ENCODE results near the gene MAB21L1.

MAB21L1 gene

GRCh38 chr13:35475960-35476943, at the start of gene MAB21L1:
TSS of gene MAB21L1 (minus strand) at chr13:35476689. CDS start at chr13:35476138, 551 bp downstream.
- H3K27ac ChIP-seq: no peak within 1 kb of the TSS
- H3K9ac ChIP-seq: no peak within 1 kb of the TSS

GRCh38 chr13:35524171-35524570, 47.7 kb upstream of the MAB21L1 start:
- no peak for TF ChIP-seq CTCF (conservative IDR thresholded peaks at IDR 0.05; ENCODE audit: low read depth, low read length)

More at GRCh38 chr13:35475960-35476943, at the start of gene MAB21L1:
- no peak within 1 kb of the TSS for H3K4me2 ChIP-seq
- H3K4me1 ChIP-seq (ENCODE audit: low read depth, poor library complexity, severe bottlenecking): no peaks in the 10 kb centered on the region
- H3K36me3 ChIP-seq (ENCODE audit: insufficient read depth): no peaks in the 10 kb centered on the region
- H3K4me3 ChIP-seq (IDR thresholded peaks at IDR 0.05; ENCODE audit: insufficient read depth, low read depth, low read length): no peak within 1 kb of the TSS
- no peaks in the 10 kb centered on the region for H3K27me3 ChIP-seq (ENCODE audit: insufficient read depth, low read depth)
- no peak for TF ChIP-seq CTCF (conservative IDR thresholded peaks at IDR 0.05; ENCODE audit: low read depth, low read length)
- H2AFZ ChIP-seq (ENCODE audit: low read depth): no peak within 1 kb of the TSS
- H3K79me2 ChIP-seq (ENCODE audit: insufficient read depth, low read depth): no peaks in the 10 kb centered on the region
- H4K20me1 ChIP-seq (ENCODE audit: insufficient read depth): no peaks in the 10 kb centered on the region

DNA sequence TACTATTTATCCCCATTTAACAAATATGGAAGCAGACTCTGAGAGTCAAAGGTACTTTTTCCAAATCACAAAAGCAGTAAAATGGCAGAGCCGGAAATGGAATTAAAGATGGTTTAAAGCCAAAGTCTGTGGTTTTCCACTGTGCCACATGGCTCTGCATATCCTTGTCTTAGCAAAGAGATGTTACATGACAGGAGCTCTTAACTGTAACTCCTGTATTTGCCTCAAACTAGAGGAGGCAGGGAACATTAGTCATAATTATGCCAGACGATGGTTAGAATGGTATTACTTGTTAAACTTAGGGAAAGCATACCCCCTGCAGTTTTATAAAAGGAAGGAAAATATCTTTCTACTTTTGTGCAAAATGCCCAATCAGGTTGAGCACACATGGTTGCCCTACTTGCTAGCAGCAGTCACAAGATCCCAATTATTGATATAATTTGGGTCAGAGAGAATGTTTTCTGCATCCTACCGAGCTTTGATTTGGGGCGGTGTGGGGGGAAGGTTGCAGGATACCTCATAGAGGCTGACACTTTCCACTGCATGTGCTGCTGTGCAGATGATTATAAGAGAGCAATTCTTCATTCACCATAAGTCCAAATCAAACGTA, 42.0 kb upstream of the MAB21L1 start:
- Histone ChIP-seq H3K27ac (no peak overlapping the region), H3K79me2 (ENCODE audit: insufficient read depth, low read depth) (no peaks in the 10 kb centered on the region), H3K4me1 (ENCODE audit: low read depth, poor library complexity, severe bottlenecking) (no peaks in the 10 kb centered on the region), H4K20me1 (ENCODE audit: insufficient read depth) (no peaks in the 10 kb centered on the region), H3K4me2 (no peak overlapping the region), H3K4me3 (IDR thresholded peaks at IDR 0.05; ENCODE audit: insufficient read depth, low read depth, low read length) (no peak overlapping the region), H3K36me3 (ENCODE audit: insufficient read depth) (no peaks in the 10 kb centered on the region), H3K27me3 (ENCODE audit: insufficient read depth, low read depth) (no peaks in the 10 kb centered on the region), H3K9ac (no peak overlapping the region), H2AFZ (ENCODE audit: low read depth) (no peak overlapping the region)
- TF ChIP-seq CTCF (conservative IDR thresholded peaks at IDR 0.05; ENCODE audit: low read depth, low read length): no peak

More at GRCh38 chr13:35524171-35524570, 47.7 kb upstream of the MAB21L1 start:
- no peak overlapping the region for H3K27ac ChIP-seq
- H3K4me2 ChIP-seq: no peak overlapping the region
- no peaks in the 10 kb centered on the region for H3K36me3 ChIP-seq (ENCODE audit: insufficient read depth)
- H2AFZ ChIP-seq (ENCODE audit: low read depth): no peak overlapping the region
- no peak overlapping the region for H3K9ac ChIP-seq
- no peaks in the 10 kb centered on the region for H3K79me2 ChIP-seq (ENCODE audit: insufficient read depth, low read depth)
- H3K4me1 ChIP-seq (ENCODE audit: low read depth, poor library complexity, severe bottlenecking): no peaks in the 10 kb centered on the region
- H4K20me1 ChIP-seq (ENCODE audit: insufficient read depth): no peaks in the 10 kb centered on the region
- H3K4me3 ChIP-seq (IDR thresholded peaks at IDR 0.05; ENCODE audit: insufficient read depth, low read depth, low read length): no peak overlapping the region
- no peaks in the 10 kb centered on the region for H3K27me3 ChIP-seq (ENCODE audit: insufficient read depth, low read depth)

DNA sequence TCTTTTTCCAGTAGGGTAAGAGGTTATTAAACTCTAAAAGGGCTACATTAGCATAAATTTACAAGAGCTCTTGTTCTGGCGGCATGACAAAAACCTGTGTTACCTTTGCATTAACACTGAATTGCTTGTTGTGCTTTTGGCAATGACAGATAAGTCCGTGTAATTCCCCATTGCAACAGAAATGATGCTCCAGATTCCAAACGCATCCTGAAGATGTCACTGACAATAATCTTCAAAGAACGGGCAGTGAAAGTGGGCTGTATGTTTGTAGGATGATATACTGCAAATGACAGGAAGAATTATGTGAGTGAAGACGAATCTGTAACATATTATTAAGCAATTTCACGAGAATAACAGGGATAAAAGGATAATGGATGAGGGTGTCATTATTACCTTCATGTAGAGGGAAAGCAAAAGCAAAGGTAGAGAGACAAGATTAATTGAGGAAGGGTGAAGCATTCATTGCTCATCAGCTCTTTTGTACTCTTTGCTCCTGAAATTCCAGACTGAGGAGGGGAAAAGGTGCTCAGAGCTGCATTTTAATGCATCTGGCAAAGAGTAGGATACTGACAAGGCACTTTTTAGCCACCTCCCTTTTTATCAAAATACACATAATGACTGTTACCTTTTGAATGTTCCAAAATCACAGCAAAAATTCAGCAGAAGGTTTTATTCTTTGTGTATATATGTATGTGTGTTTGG, 38.5 kb upstream of the MAB21L1 start:
- no peak overlapping the region for H3K27ac ChIP-seq
- no peaks in the 10 kb centered on the region for H3K79me2 ChIP-seq (ENCODE audit: insufficient read depth, low read depth)
- no peak for TF ChIP-seq CTCF (conservative IDR thresholded peaks at IDR 0.05; ENCODE audit: low read depth, low read length)
- H2AFZ ChIP-seq (ENCODE audit: low read depth): no peak overlapping the region
- no peaks in the 10 kb centered on the region for H3K36me3 ChIP-seq (ENCODE audit: insufficient read depth)
- H3K4me2 ChIP-seq: no peak overlapping the region
- no peaks in the 10 kb centered on the region for H3K27me3 ChIP-seq (ENCODE audit: insufficient read depth, low read depth)
- no peaks in the 10 kb centered on the region for H3K4me1 ChIP-seq (ENCODE audit: low read depth, poor library complexity, severe bottlenecking)
- no peak overlapping the region for H3K9ac ChIP-seq
- no peak overlapping the region for H3K4me3 ChIP-seq (IDR thresholded peaks at IDR 0.05; ENCODE audit: insufficient read depth, low read depth, low read length)
- H4K20me1 ChIP-seq (ENCODE audit: insufficient read depth): no peaks in the 10 kb centered on the region

All from KMS-11 (cell line).